ENCODE measurements around the gene INO80D. TPM values are rescaled to one million over a fixed set of nuclear protein-coding genes. Genes with fewer than 3 reads are reported as not detected.

The INO80D gene
- total and polyA plus RNA-seq, 2 donors: 3.6 to 5.8 TPM

GRCh38 chr2:205969584-205969983 lies 116.4 kb downstream of the INO80D start:
- WGBS: 98% methylated on average over 4 of the region's 4 CpGs
- no peak for DNase-seq (ENCODE audit: low read depth in 6 of 9, low spot score in 9 of 9)
- Histone ChIP-seq H3K27me3 (ENCODE audit: control insufficient read depth in 2 of 2, insufficient read depth in 1 of 2, low read length in 1 of 2) (no peaks in the 10 kb centered on the region), H3K4me3 (ENCODE audit: low read length in 2 of 2) (no peak overlapping the region), H3K4me1 (ENCODE audit: control insufficient read depth in 2 of 2, insufficient read depth in 2 of 2, low read length in 2 of 2) (no peaks in the 10 kb centered on the region), H3K27ac (ENCODE audit: low read depth in 1 of 2, low read length in 1 of 2) (no peak overlapping the region), H3K9me3 (ENCODE audit: control insufficient read depth in 2 of 2, insufficient read depth in 1 of 2, low read length in 1 of 2) (no peaks in the 10 kb centered on the region), H3K36me3 (ENCODE audit: control insufficient read depth in 2 of 2, insufficient read depth in 2 of 2, low read length in 1 of 2) (no peaks in the 10 kb centered on the region)

GRCh38 chr2:205967391-205968075 lies 118.4 kb downstream of the INO80D start:
- Histone ChIP-seq H3K27me3 (ENCODE audit: control insufficient read depth in 2 of 2, insufficient read depth in 1 of 2, low read length in 1 of 2) (no peaks in the 10 kb centered on the region), H3K9me3 (ENCODE audit: control insufficient read depth in 2 of 2, insufficient read depth in 1 of 2, low read length in 1 of 2) (no peaks in the 10 kb centered on the region), H3K36me3 (ENCODE audit: control insufficient read depth in 2 of 2, insufficient read depth in 2 of 2, low read length in 1 of 2) (no peaks in the 10 kb centered on the region), H3K4me1 (ENCODE audit: control insufficient read depth in 2 of 2, insufficient read depth in 2 of 2, low read length in 2 of 2) (no peaks in the 10 kb centered on the region), H3K4me3 (ENCODE audit: low read length in 2 of 2) (no peak overlapping the region), H3K27ac (ENCODE audit: low read depth in 1 of 2, low read length in 1 of 2) (no peak overlapping the region)
- WGBS: 92% methylated on average over 7 of the region's 7 CpGs
- no peak for DNase-seq (ENCODE audit: low read depth in 6 of 9, low spot score in 9 of 9)

GRCh38 chr2:205965707-205966106 lies 120.3 kb downstream of the INO80D start:
- H3K27me3 ChIP-seq (ENCODE audit: control insufficient read depth in 2 of 2, insufficient read depth in 1 of 2, low read length in 1 of 2): no peaks in the 10 kb centered on the region
- H3K36me3 ChIP-seq (ENCODE audit: control insufficient read depth in 2 of 2, insufficient read depth in 2 of 2, low read length in 1 of 2): no peaks in the 10 kb centered on the region
- no peak overlapping the region for H3K4me3 ChIP-seq (ENCODE audit: low read length in 2 of 2)
- H3K9me3 ChIP-seq (ENCODE audit: control insufficient read depth in 2 of 2, insufficient read depth in 1 of 2, low read length in 1 of 2): no peaks in the 10 kb centered on the region
- no peak for DNase-seq (ENCODE audit: low read depth in 6 of 9, low spot score in 9 of 9)
- no peaks in the 10 kb centered on the region for H3K4me1 ChIP-seq (ENCODE audit: control insufficient read depth in 2 of 2, insufficient read depth in 2 of 2, low read length in 2 of 2)
- H3K27ac ChIP-seq (ENCODE audit: low read depth in 1 of 2, low read length in 1 of 2): no peak overlapping the region
- WGBS: 97% methylated on average over 15 of the region's 15 CpGs

GRCh38 chr2:205964111-205964761 lies 121.7 kb downstream of the INO80D start:
- Histone ChIP-seq H3K4me3 (ENCODE audit: low read length in 2 of 2) (no peak overlapping the region), H3K27me3 (ENCODE audit: control insufficient read depth in 2 of 2, insufficient read depth in 1 of 2, low read length in 1 of 2) (no peaks in the 10 kb centered on the region), H3K36me3 (ENCODE audit: control insufficient read depth in 2 of 2, insufficient read depth in 2 of 2, low read length in 1 of 2) (no peaks in the 10 kb centered on the region), H3K4me1 (ENCODE audit: control insufficient read depth in 2 of 2, insufficient read depth in 2 of 2, low read length in 2 of 2) (no peaks in the 10 kb centered on the region), H3K9me3 (ENCODE audit: control insufficient read depth in 2 of 2, insufficient read depth in 1 of 2, low read length in 1 of 2) (no peaks in the 10 kb centered on the region), H3K27ac (ENCODE audit: low read depth in 1 of 2, low read length in 1 of 2) (no peak overlapping the region)
- DNase-seq (ENCODE audit: low read depth in 6 of 9, low spot score in 9 of 9): no peak
- 78% methylated on average over 8 of the region's 8 CpGs for WGBS

GRCh38 chr2:205959521-205959920 lies 126.5 kb downstream of the INO80D start:
- no peaks in the 10 kb centered on the region for H3K4me1 ChIP-seq (ENCODE audit: control insufficient read depth in 2 of 2, insufficient read depth in 2 of 2, low read length in 2 of 2)
- no peak for DNase-seq (ENCODE audit: low read depth in 6 of 9, low spot score in 9 of 9)
- no peaks in the 10 kb centered on the region for H3K36me3 ChIP-seq (ENCODE audit: control insufficient read depth in 2 of 2, insufficient read depth in 2 of 2, low read length in 1 of 2)
- no peaks in the 10 kb centered on the region for H3K27me3 ChIP-seq (ENCODE audit: control insufficient read depth in 2 of 2, insufficient read depth in 1 of 2, low read length in 1 of 2)
- WGBS: 98% methylated on average over 9 of the region's 9 CpGs
- no peak overlapping the region for H3K4me3 ChIP-seq (ENCODE audit: low read length in 2 of 2)
- H3K9me3 ChIP-seq (ENCODE audit: control insufficient read depth in 2 of 2, insufficient read depth in 1 of 2, low read length in 1 of 2): no peaks in the 10 kb centered on the region
- H3K27ac ChIP-seq (ENCODE audit: low read depth in 1 of 2, low read length in 1 of 2): no peak overlapping the region

GRCh38 chr2:205957452-205958154 lies 128.4 kb downstream of the INO80D start:
- Histone ChIP-seq H3K36me3 (ENCODE audit: control insufficient read depth in 2 of 2, insufficient read depth in 2 of 2, low read length in 1 of 2) (no peaks in the 10 kb centered on the region), H3K4me1 (ENCODE audit: control insufficient read depth in 2 of 2, insufficient read depth in 2 of 2, low read length in 2 of 2) (no peaks in the 10 kb centered on the region), H3K4me3 (ENCODE audit: low read length in 2 of 2) (no peak overlapping the region), H3K27ac (ENCODE audit: low read depth in 1 of 2, low read length in 1 of 2) (no peak overlapping the region), H3K27me3 (ENCODE audit: control insufficient read depth in 2 of 2, insufficient read depth in 1 of 2, low read length in 1 of 2) (no peaks in the 10 kb centered on the region), H3K9me3 (ENCODE audit: control insufficient read depth in 2 of 2, insufficient read depth in 1 of 2, low read length in 1 of 2) (no peaks in the 10 kb centered on the region)
- DNase-seq (ENCODE audit: low read depth in 6 of 9, low spot score in 9 of 9): no peak
- WGBS: 87% methylated on average over 11 of the region's 11 CpGs

GRCh38 chr2:205954707-205955106 lies 131.3 kb downstream of the INO80D start:
- no peaks in the 10 kb centered on the region for H3K36me3 ChIP-seq (ENCODE audit: control insufficient read depth in 2 of 2, insufficient read depth in 2 of 2, low read length in 1 of 2)
- no peaks in the 10 kb centered on the region for H3K9me3 ChIP-seq (ENCODE audit: control insufficient read depth in 2 of 2, insufficient read depth in 1 of 2, low read length in 1 of 2)
- H3K27me3 ChIP-seq (ENCODE audit: control insufficient read depth in 2 of 2, insufficient read depth in 1 of 2, low read length in 1 of 2): no peaks in the 10 kb centered on the region
- WGBS: 79% methylated on average over 5 of the region's 5 CpGs
- H3K4me1 ChIP-seq (ENCODE audit: control insufficient read depth in 2 of 2, insufficient read depth in 2 of 2, low read length in 2 of 2): no peaks in the 10 kb centered on the region
- DNase-seq (ENCODE audit: low read depth in 6 of 9, low spot score in 9 of 9): no peak
- no peak overlapping the region for H3K27ac ChIP-seq (ENCODE audit: low read depth in 1 of 2, low read length in 1 of 2)
- H3K4me3 ChIP-seq (ENCODE audit: low read length in 2 of 2): no peak overlapping the region

GRCh38 chr2:205952282-205952681 lies 133.7 kb downstream of the INO80D start:
- no peaks in the 10 kb centered on the region for H3K36me3 ChIP-seq (ENCODE audit: control insufficient read depth in 2 of 2, insufficient read depth in 2 of 2, low read length in 1 of 2)
- H3K27ac ChIP-seq (ENCODE audit: low read depth in 1 of 2, low read length in 1 of 2): no peak overlapping the region
- no peaks in the 10 kb centered on the region for H3K4me1 ChIP-seq (ENCODE audit: control insufficient read depth in 2 of 2, insufficient read depth in 2 of 2, low read length in 2 of 2)
- no peak for DNase-seq (ENCODE audit: low read depth in 6 of 9, low spot score in 9 of 9)
- H3K9me3 ChIP-seq (ENCODE audit: control insufficient read depth in 2 of 2, insufficient read depth in 1 of 2, low read length in 1 of 2): no peaks in the 10 kb centered on the region
- 95% methylated on average over 2 of the region's 2 CpGs for WGBS
- H3K27me3 ChIP-seq (ENCODE audit: control insufficient read depth in 2 of 2, insufficient read depth in 1 of 2, low read length in 1 of 2): no peaks in the 10 kb centered on the region
- no peak overlapping the region for H3K4me3 ChIP-seq (ENCODE audit: low read length in 2 of 2)

GRCh38 chr2:205948883-205949282 lies 137.1 kb downstream of the INO80D start:
- 91% methylated on average over 7 of the region's 7 CpGs for WGBS
- Histone ChIP-seq H3K27me3 (ENCODE audit: control insufficient read depth in 2 of 2, insufficient read depth in 1 of 2, low read length in 1 of 2) (no peaks in the 10 kb centered on the region), H3K4me1 (ENCODE audit: control insufficient read depth in 2 of 2, insufficient read depth in 2 of 2, low read length in 2 of 2) (no peaks in the 10 kb centered on the region), H3K4me3 (ENCODE audit: low read length in 2 of 2) (no peak overlapping the region), H3K36me3 (ENCODE audit: control insufficient read depth in 2 of 2, insufficient read depth in 2 of 2, low read length in 1 of 2) (no peaks in the 10 kb centered on the region), H3K9me3 (ENCODE audit: control insufficient read depth in 2 of 2, insufficient read depth in 1 of 2, low read length in 1 of 2) (no peaks in the 10 kb centered on the region), H3K27ac (ENCODE audit: low read depth in 1 of 2, low read length in 1 of 2) (no peak overlapping the region)
- no peak for DNase-seq (ENCODE audit: low read depth in 6 of 9, low spot score in 9 of 9)
